Nephron (organoid): Measurements from ENCODE around the gene EHBP1L1.

Source experiments
- H3K27ac Mint-ChIP-seq, 3 experiments: 2 replicates each; pipeline ENCODE4 v1.8.0; 2020; ENCODE audit warnings: mixed read lengths in 3 of 3, mild to moderate bottlenecking in 2 of 3, moderate library complexity in 1 of 3
- H3K27me3 Mint-ChIP-seq: 2 replicates; pipeline ENCODE4 v1.8.0; 2021; ENCODE audit warnings: low read depth, mild to moderate bottlenecking, moderate library complexity, mixed read lengths
- H3K36me3 Mint-ChIP-seq: 2 replicates; pipeline ENCODE4 v1.8.0; 2020; ENCODE audit warnings: low read depth, mixed read lengths
- H3K4me1 Mint-ChIP-seq: 2 replicates; pipeline ENCODE4 v1.8.0; 2020; ENCODE audit warnings: mixed read lengths
- H3K4me3 Mint-ChIP-seq, 3 experiments: 2 replicates each; pipeline ENCODE4 v1.8.0; 2020; ENCODE audit warnings: mild to moderate bottlenecking in 3 of 3, mixed read lengths in 3 of 3, moderate library complexity in 2 of 3
- H3K9me3 Mint-ChIP-seq: 2 replicates; pipeline ENCODE4 v1.8.0; 2020; ENCODE audit warnings: mixed read lengths
- TF ChIP-seq, protein P1 (sequence below), 3 experiments: fragments of 200-600 bp; sonication (generic); IDR thresholded peaks; one replicate each; pipeline ENCODE4 v1.5.0; 2021; ENCODE audit warnings: antibody characterized with exemption in 3 of 3; ENCODE audit not compliant: unreplicated experiment in 3 of 3

Gene EHBP1L1

DNA sequence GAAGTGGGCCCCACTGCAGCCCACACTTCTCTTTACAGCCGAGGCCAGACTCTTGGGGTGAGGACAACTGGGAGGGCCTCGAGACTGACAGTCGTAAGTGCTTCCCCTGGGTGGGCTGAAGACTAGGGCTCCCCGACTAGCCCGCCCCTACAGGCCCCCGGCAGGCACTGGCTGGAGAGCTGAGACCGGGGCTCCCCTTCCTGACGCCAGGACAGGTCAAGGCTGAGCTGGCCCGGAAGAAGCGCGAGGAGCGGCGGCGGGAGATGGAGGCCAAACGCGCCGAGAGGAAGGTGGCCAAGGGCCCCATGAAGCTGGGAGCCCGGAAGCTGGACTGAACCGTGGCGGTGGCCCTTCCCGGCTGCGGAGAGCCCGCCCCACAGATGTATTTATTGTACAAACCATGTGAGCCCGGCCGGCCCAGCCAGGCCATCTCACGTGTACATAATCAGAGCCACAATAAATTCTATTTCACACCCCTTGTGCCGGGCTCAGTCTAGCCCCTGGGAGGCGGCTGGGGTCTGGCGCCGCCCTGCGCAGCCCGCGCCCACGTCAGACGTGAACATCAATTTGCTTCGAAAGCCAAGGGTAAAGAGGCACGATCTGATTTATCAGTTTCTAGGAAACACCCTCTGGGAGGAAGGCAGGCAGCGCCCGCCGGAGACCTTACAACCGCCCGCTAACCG, 37.5 kb upstream of the EHBP1L1 start:
- Mint-ChIP-seq H3K27ac (no peak overlapping the region), H3K4me3 (peak overlapping the region in 1 of 3 experiments; percentile 37), H3K36me3 (peaks cover 32% of the 10 kb centered on the region), H3K4me1 (peaks cover 16% of the 10 kb centered on the region), H3K9me3 (no peaks in the 10 kb centered on the region), H3K27me3 (peaks cover 17% of the 10 kb centered on the region)
- TF ChIP-seq, protein P1, sequence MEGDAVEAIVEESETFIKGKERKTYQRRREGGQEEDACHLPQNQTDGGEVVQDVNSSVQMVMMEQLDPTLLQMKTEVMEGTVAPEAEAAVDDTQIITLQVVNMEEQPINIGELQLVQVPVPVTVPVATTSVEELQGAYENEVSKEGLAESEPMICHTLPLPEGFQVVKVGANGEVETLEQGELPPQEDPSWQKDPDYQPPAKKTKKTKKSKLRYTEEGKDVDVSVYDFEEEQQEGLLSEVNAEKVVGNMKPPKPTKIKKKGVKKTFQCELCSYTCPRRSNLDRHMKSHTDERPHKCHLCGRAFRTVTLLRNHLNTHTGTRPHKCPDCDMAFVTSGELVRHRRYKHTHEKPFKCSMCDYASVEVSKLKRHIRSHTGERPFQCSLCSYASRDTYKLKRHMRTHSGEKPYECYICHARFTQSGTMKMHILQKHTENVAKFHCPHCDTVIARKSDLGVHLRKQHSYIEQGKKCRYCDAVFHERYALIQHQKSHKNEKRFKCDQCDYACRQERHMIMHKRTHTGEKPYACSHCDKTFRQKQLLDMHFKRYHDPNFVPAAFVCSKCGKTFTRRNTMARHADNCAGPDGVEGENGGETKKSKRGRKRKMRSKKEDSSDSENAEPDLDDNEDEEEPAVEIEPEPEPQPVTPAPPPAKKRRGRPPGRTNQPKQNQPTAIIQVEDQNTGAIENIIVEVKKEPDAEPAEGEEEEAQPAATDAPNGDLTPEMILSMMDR (IDR thresholded peaks at IDR 0.05; ENCODE audit: unreplicated experiment in 3 of 3), result no peak

DNA sequence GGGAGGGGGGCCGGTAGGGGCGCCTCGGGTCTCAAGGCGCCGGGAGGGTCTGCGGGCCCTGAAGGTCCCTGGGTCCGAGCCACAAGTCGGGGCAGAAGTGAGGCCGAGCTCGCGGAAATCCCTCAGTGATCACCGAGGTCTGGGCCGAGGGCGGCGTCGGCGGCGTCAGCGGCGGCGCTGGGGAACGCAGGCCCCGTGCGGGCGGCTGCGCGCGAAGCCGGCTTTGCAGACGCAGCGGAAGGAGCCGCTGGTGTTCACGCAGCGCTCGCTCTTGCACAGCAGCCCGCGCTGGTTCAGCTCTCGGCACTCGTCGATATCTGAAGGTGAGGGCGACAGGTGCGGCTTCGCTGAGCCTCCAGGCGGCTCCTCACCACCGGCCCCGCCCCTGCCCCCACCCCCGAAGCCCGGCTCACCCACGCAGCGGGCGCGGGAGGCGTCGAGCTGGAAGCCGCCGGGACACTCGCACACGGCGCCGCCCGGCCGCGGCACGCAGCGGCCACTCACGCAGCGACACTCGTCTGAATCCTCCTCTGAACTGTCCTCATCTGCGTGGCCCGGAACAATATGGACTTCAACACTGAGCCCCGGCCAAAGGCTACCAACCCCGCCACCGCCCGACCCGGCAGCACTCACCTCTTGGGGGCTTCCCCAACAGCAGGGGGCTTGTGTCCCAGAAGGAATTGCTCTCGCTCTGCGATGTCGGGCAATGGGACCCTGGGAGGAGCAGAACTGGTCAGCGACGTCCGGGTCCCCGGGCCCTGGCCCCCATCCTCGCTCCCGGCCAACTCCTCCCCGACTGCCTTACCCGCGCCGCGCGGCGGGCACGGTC, 36.7 kb upstream of the EHBP1L1 start:
- peaks cover 32% of the 10 kb centered on the region for H3K36me3 Mint-ChIP-seq
- H3K4me1 Mint-ChIP-seq, result peaks cover 16% of the 10 kb centered on the region
- TF ChIP-seq, protein P1 (IDR thresholded peaks at IDR 0.05; ENCODE audit: unreplicated experiment in 3 of 3), result no peak
- peak overlapping the region in 2 of 3 experiments; percentile 35 to 43 for H3K4me3 Mint-ChIP-seq
- H3K27me3 Mint-ChIP-seq, result peaks cover 17% of the 10 kb centered on the region
- no peak overlapping the region for H3K27ac Mint-ChIP-seq
- H3K9me3 Mint-ChIP-seq, result no peaks in the 10 kb centered on the region

DNA sequence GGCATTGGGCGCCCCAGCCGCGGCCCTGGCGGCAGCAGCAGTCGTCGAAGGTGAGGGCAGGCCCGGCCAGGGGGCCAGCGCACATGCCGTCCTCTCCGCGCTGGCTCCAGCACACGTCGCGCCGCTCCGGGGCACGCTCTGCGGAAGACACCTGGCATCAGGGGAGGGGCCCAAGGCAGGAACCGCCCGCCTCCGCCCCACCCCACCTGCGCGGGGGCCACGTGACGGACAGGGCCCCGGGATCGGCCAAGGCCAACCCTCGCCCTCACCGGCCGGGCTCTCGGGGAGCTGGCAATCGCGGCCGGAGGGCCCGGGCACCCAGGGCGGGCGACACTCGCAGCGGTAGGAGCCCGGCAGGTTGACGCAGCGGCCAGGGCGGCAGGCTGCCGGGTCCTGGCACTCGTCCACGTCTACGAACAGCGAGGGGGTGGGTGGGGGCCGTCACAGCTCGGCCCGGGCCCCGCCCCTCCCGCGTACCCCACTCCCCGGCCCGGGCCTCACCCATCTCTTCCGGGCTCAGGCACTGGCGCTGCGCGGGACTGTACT, 36.0 kb upstream of the EHBP1L1 start:
- Mint-ChIP-seq H3K36me3 (peaks cover 31% of the 10 kb centered on the region), H3K27me3 (peaks cover 21% of the 10 kb centered on the region), H3K4me3 (peak overlapping the region; percentile 74 to 83 (median 78)), H3K9me3 (no peaks in the 10 kb centered on the region), H3K4me1 (peaks cover 16% of the 10 kb centered on the region), H3K27ac (peak overlapping the region in 1 of 3 experiments; percentile 70)
- TF ChIP-seq, protein P1 (IDR thresholded peaks at IDR 0.05; ENCODE audit: unreplicated experiment in 3 of 3), result peak in 2 of 3 experiments; percentile 44 to 47

DNA sequence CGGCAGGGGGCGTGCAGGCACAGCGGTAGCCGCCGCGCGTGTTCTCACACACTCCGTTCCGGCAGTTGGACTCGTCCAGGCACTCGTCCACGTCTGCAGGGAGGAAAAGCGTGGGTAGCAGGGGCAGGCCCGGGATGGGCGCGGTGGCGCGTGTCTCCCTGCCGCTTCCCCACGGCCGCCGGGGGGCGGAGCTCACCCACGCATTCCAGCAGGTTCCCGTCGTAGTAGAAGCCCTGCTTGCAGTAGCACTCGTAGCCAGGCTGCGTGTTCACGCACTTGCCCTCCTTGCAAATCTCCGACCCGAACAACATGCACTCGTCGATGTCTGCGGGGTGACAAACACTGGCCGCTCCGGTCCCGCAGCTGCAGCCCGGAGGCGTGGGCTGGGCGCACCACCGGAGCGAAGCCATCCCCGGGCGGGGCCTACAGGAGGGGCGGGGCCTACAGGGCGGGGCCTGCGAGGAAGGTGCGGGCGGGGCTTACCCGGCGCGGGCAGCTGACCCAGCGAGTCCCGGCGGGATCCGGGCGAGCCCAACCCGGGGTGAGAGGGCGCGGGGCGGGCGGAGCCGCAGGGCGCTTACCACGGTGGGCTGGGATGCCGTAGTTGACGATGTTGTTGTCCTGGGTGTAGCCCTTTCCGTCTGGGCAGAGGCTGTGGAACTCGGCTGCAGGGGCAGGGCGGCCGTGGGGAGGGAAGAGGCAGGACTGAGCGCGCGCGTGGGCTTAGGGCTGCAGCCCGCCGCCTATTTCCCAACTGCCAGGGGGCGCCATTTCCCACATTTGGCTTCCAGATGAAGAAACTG, 35.4 kb upstream of the EHBP1L1 start:
- Mint-ChIP-seq H3K4me1 (peaks cover 16% of the 10 kb centered on the region), H3K4me3 (peak overlapping the region; percentile 74 to 83 (median 78)), H3K27me3 (peaks cover 26% of the 10 kb centered on the region), H3K36me3 (peaks cover 34% of the 10 kb centered on the region), H3K27ac (peak overlapping the region; percentile 51 to 70 (median 69)), H3K9me3 (no peaks in the 10 kb centered on the region)
- TF ChIP-seq, protein P1 (IDR thresholded peaks at IDR 0.05; ENCODE audit: unreplicated experiment in 3 of 3), result peak; percentile 63 to 82 (median 73)

DNA sequence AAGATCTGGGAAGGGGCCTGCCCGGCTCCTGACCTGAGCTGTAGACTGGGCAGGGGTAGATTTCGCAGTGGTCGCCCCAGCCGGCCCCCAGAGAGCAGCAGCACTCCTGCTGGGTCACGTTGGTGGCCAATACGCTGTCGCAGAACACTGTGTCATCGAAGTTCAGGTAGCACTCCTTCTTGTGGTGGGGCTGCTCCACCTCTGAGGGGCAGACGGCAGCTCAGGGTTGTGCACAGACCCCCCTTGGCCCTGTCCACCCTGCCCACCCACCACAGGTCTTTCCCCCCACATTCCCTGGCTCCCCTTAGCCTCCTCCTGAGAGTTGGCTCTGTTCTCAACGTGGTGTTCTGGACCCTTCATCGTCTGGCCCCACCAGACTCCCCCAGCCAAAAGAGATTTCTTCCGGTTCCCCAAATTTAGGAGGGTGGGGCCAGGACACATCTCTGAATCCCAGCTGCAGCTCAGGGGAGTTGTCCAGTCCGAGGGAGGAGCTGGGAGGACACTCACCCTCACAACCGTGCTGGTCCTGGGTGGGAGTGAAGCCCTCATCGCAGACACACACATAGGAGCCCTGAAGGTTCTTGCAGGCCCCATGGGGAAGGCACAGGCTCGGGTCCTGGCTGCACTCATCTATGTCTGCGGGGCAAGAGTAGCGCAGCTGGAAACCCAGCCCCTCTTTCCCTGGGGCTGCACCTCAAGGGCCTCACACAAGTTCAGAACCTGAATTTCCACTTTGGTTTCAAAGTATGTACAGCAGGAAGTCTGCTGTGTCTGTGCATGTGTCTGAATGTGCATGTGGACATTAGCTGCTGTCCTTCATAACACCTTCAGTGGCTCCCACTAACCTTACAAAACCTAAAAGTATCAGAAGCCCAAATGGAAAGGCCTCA, 34.5 kb upstream of the EHBP1L1 start:
- TF ChIP-seq, protein P1 (IDR thresholded peaks at IDR 0.05; ENCODE audit: unreplicated experiment in 3 of 3), result no peak
- Mint-ChIP-seq H3K4me3 (peak overlapping the region; percentile 74 to 77 (median 75)), H3K36me3 (peaks cover 36% of the 10 kb centered on the region), H3K9me3 (no peaks in the 10 kb centered on the region), H3K27ac (peak overlapping the region; percentile 63 to 69 (median 63)), H3K27me3 (peaks cover 34% of the 10 kb centered on the region), H3K4me1 (peaks cover 22% of the 10 kb centered on the region)
